NCI-H128 (cell line): ENCODE measurements around the gene NBPF14.
A peak's percentile ranks its signal among the peaks of the same experiment; 100 is the strongest.
"Not testable (repeated sequence)": the region's sequence is repeated elsewhere in the genome, so short reads cannot be mapped to it uniquely, and the experiment has no call there.

Experiments
- DNase-seq: peaks from one replicate; lab custom pipeline; 2025; ENCODE audit not compliant: unreplicated experiment; lab: John Stamatoyannopoulos, UW

NBPF14 gene

GRCh38 chr1:148595911-148596310 is at the start of gene NBPF14:
Gene NBPF14, minus strand, starts transcription at chr1:148596011. Its CDS starts 294 bp downstream, at chr1:148595717.
- not testable (repeated sequence) for DNase-seq

GRCh38 chr1:148625451-148625850 is 29.6 kb upstream of the NBPF14 start:
- not testable (repeated sequence) for DNase-seq

- not testable (repeated sequence) for DNase-seq
Measured at GRCh38 chr1:148618216-148618615, 22.4 kb upstream of the NBPF14 start.

GRCh38 chr1:148605266-148605665 is 9.5 kb upstream of the NBPF14 start:
- not testable (repeated sequence) for DNase-seq

- not testable (repeated sequence) for DNase-seq
Measured at GRCh38 chr1:148595360-148595759, 451 bp downstream of the NBPF14 start.

GRCh38 chr1:148591098-148591497 is 4.7 kb downstream of the NBPF14 start:
- not testable (repeated sequence) for DNase-seq

GRCh38 chr1:148532158-148532557 is 63.7 kb downstream of the NBPF14 start:
- not testable (repeated sequence) for DNase-seq

- not testable (repeated sequence) for DNase-seq
Measured at GRCh38 chr1:148529101-148529567, 66.7 kb downstream of the NBPF14 start.

GRCh38 chr1:148528591-148528990 is 67.2 kb downstream of the NBPF14 start:
- not testable (repeated sequence) for DNase-seq

GRCh38 chr1:148526587-148526986 is 69.2 kb downstream of the NBPF14 start:
- not testable (repeated sequence) for DNase-seq

GRCh38 chr1:148523205-148524144 is 72.3 kb downstream of the NBPF14 start:
- DNase-seq = not testable (repeated sequence)

GRCh38 chr1:148522561-148523204 is 73.1 kb downstream of the NBPF14 start:
- peak; percentile 56 for DNase-seq

GRCh38 chr1:148522072-148522471 is 73.7 kb downstream of the NBPF14 start:
- peak; percentile 31 for DNase-seq

- not testable (repeated sequence) for DNase-seq
Measured at GRCh38 chr1:148514310-148514709, 81.5 kb downstream of the NBPF14 start.

GRCh38 chr1:148512571-148513184 is 83.1 kb downstream of the NBPF14 start:
- not testable (repeated sequence) for DNase-seq

- DNase-seq = not testable (repeated sequence)
Measured at GRCh38 chr1:148493933-148494332, 101.9 kb downstream of the NBPF14 start.

- not testable (repeated sequence) for DNase-seq
Measured at GRCh38 chr1:148483029-148483428, 112.8 kb downstream of the NBPF14 start, which contains the start of gene PPIAL4G. Gene PPIAL4G, minus strand, starts transcription at chr1:148483302. Its CDS starts 50 bp downstream, at chr1:148483252.
